Liver (tissue), 9 donors: Measurements from ENCODE around the gene MSRB2. TPM values are rescaled to one million over a fixed set of nuclear protein-coding genes. Genes with fewer than 3 reads are reported as not detected.

ENCODE experiments used
- DNase-seq: peaks from one replicate; pipeline ENCODE4 v3.0.0-alpha.2; 2017; ENCODE audit warnings: low spot score
- H3K27ac ChIP-seq, 2 donors: one replicate each; pipeline ENCODE4 v1.7.0; 2013; ENCODE audit warnings: inconsistent platforms in 2 of 2, low read length in 2 of 2, control low read depth in 1 of 2, low read depth in 1 of 2, mild to moderate bottlenecking in 1 of 2
- H3K27me3 ChIP-seq, 4 donors: one replicate each; pipeline versions ENCODE4 v1.6.1 to v1.7.0; 2013; ENCODE audit warnings: low read length in 3 of 4, inconsistent platforms in 1 of 4, mild to moderate bottlenecking in 1 of 4, moderate library complexity in 1 of 4; ENCODE audit not compliant: control insufficient read depth in 4 of 4, insufficient read depth in 4 of 4
- H3K36me3 ChIP-seq, 4 donors: one replicate each; pipeline versions ENCODE4 v1.6.1 to v1.7.0; 2013; ENCODE audit warnings: low read length in 3 of 4, mild to moderate bottlenecking in 3 of 4, low read depth in 1 of 4, moderate library complexity in 1 of 4; ENCODE audit not compliant: control insufficient read depth in 4 of 4, insufficient read depth in 3 of 4
- H3K4me1 ChIP-seq, 4 donors: one replicate each; pipeline versions ENCODE4 v1.6.1 to v1.7.0; 2013; ENCODE audit warnings: low read length in 3 of 4, mild to moderate bottlenecking in 3 of 4, moderate library complexity in 1 of 4; ENCODE audit not compliant: control insufficient read depth in 4 of 4, insufficient read depth in 4 of 4
- H3K4me3 ChIP-seq, 3 donors: one replicate each; pipeline versions ENCODE4 v1.6.1 to v1.7.0; 2013; ENCODE audit warnings: low read length in 3 of 3, control low read depth in 1 of 3, low read depth in 1 of 3, mild to moderate bottlenecking in 1 of 3
- H3K9ac ChIP-seq, 2 donors: one replicate each; pipeline ENCODE4 v1.7.0; 2013; ENCODE audit warnings: low read length in 2 of 2, mild to moderate bottlenecking in 2 of 2, moderate library complexity in 2 of 2, control low read depth in 1 of 2, low read depth in 1 of 2
- H3K9me3 ChIP-seq, 4 donors: one replicate each; pipeline versions ENCODE4 v1.6.1 to v1.7.0; 2013; ENCODE audit warnings: low read length in 3 of 4; ENCODE audit not compliant: control insufficient read depth in 4 of 4
- ATF3 ChIP-seq: IDR thresholded peaks from 2 replicates; pipeline ENCODE4 v1.6.1; 2016; ENCODE audit warnings: antibody characterized with exemption
- CTCF ChIP-seq: fragments of 150-350 bp; IDR thresholded peaks from 2 replicates; pipeline ENCODE4 v1.5.1; 2017; ENCODE audit warnings: improper control_type of control experiment, low read depth, low read length; ENCODE audit not compliant: missing input control
- EGR1 ChIP-seq, 2 donors: IDR thresholded peaks; 2 replicates each; pipeline ENCODE4 v1.6.1; 2016 to 2018; ENCODE audit warnings: antibody characterized with exemption in 2 of 2, low read depth in 2 of 2
- FOXA1 ChIP-seq: IDR thresholded peaks from 2 replicates; pipeline ENCODE4 v1.6.1; 2016; ENCODE audit warnings: antibody characterized with exemption
- GABPA ChIP-seq, 2 donors: IDR thresholded peaks in 1 of 2; conservative IDR thresholded peaks in 1 of 2; 2 replicates each; pipeline ENCODE4 v1.6.1; 2016; ENCODE audit warnings: antibody characterized with exemption in 2 of 2, mild to moderate bottlenecking in 1 of 2, moderate library complexity in 1 of 2
- HNF4G ChIP-seq: IDR thresholded peaks from 2 replicates; pipeline ENCODE4 v1.6.1; 2016; ENCODE audit warnings: antibody characterized with exemption
- MAX ChIP-seq: IDR thresholded peaks from 2 replicates; pipeline ENCODE4 v1.6.1; 2016; ENCODE audit warnings: antibody characterized with exemption
- NR2F2 ChIP-seq: IDR thresholded peaks from 2 replicates; pipeline ENCODE4 v1.6.1; 2016; ENCODE audit warnings: antibody characterized with exemption
- RAD21 ChIP-seq, 2 donors: IDR thresholded peaks; 2 replicates each; pipeline ENCODE4 v1.6.1; 2016; ENCODE audit warnings: antibody characterized with exemption in 2 of 2, mild to moderate bottlenecking in 2 of 2
- REST ChIP-seq: IDR thresholded peaks from 2 replicates; pipeline ENCODE4 v1.6.1; 2016; ENCODE audit warnings: antibody characterized with exemption, mild to moderate bottlenecking
- RXRA ChIP-seq, 2 donors: IDR thresholded peaks; 2 replicates each; pipeline ENCODE4 v1.6.1; 2017 to 2018; ENCODE audit warnings: antibody characterized with exemption in 2 of 2, mild to moderate bottlenecking in 1 of 2
- TAF1 ChIP-seq: conservative IDR thresholded peaks from 2 replicates; pipeline ENCODE4 v1.6.1; 2016; ENCODE audit warnings: antibody characterized with exemption, mild to moderate bottlenecking
- YY1 ChIP-seq: IDR thresholded peaks from 2 replicates; pipeline ENCODE4 v1.6.1; 2016; ENCODE audit warnings: antibody characterized with exemption, mild to moderate bottlenecking
- ZBTB33 ChIP-seq: IDR thresholded peaks from 2 replicates; pipeline ENCODE4 v1.6.1; 2016; ENCODE audit warnings: antibody characterized with exemption
- WGBS: extraction: QIAGEN DNeasy Blood & Tissue Kit; methylation state at CpG from one replicate; pipeline ENCODE4 v1.1.7; 2013; 5-methylcytosine and 5-hydroxymethylcytosine counted together
- polyA plus RNA-seq, 2 donors: library from polyadenylated mRNA; stranded (reverse) in 1 of 2; unstranded in 1 of 2; fragments of 200-250 nt in 1 of 2; fragments of >200 nt in 1 of 2; fragmentation: Nextera tagmentation in 1 of 2; extraction: Ambion mirVana in 1 of 2; gene quantifications; one replicate each; pipeline versions ENCODE4 v1.2.1 to v1.2.3, GENCODE V29; 2013 to 2015
- total RNA-seq, 2 donors: library from RNA; depleted of rRNA; stranded (reverse); fragments of >200 nt; gene quantifications; one replicate each; pipeline ENCODE4 v1.2.3, GENCODE V29; 2014
- donor health status: healthy.
- donor health status: healthy.
- donor health status: healthy.
- donor health status: healthy.
- donor health status: healthy.

MSRB2 gene
- total and polyA plus RNA-seq, 4 donors, result 7.3 to 69.4 (median 14.5) TPM

GRCh38 chr10:23110722-23111516, 15.5 kb downstream of the MSRB2 start:
- no peaks in the 10 kb centered on the region for H3K4me1 ChIP-seq
- TF ChIP-seq YY1 (no peak), REST (no peak), TAF1 (no peak), GABPA (IDR thresholded peaks at IDR 0.05 in 1 of 2, conservative IDR thresholded peaks at IDR 0.05 in 1 of 2) (no peak), HNF4G (no peak), RXRA (IDR thresholded peaks at IDR 0.05) (no peak), NR2F2 (no peak), CTCF (no peak)
- 95% methylated on average over 13 of the region's 13 CpGs for WGBS
- DNase-seq, result no peak
- H3K27ac ChIP-seq, result no peak overlapping the region
- no peaks in the 10 kb centered on the region for H3K9me3 ChIP-seq
- no peak overlapping the region for H3K9ac ChIP-seq
- no peaks in the 10 kb centered on the region for H3K27me3 ChIP-seq
- H3K36me3 ChIP-seq, result peaks cover 0 to 74% (median 48%) of the 10 kb centered on the region in 4 donors
- H3K4me3 ChIP-seq, result no peak overlapping the region

GRCh38 chr10:23111517-23112286, 16.3 kb downstream of the MSRB2 start:
- no peak overlapping the region for H3K27ac ChIP-seq
- no peak overlapping the region for H3K9ac ChIP-seq
- H3K36me3 ChIP-seq, result peaks cover 3 to 75% (median 49%) of the 10 kb centered on the region in 4 donors
- no peaks in the 10 kb centered on the region for H3K9me3 ChIP-seq
- WGBS, result 70% methylated on average over 2 of the region's 2 CpGs
- DNase-seq, result no peak
- H3K27me3 ChIP-seq, result no peaks in the 10 kb centered on the region
- H3K4me3 ChIP-seq, result no peak overlapping the region
- H3K4me1 ChIP-seq, result no peaks in the 10 kb centered on the region
- TF ChIP-seq GABPA (IDR thresholded peaks at IDR 0.05 in 1 of 2, conservative IDR thresholded peaks at IDR 0.05 in 1 of 2), result no peak
- TF ChIP-seq ZBTB33, result no peak
- TF ChIP-seq REST, result no peak
- no peak for TF ChIP-seq ATF3
- TF ChIP-seq CTCF, result no peak
- no peak for TF ChIP-seq RXRA (IDR thresholded peaks at IDR 0.05)
- no peak for TF ChIP-seq RAD21 (IDR thresholded peaks at IDR 0.05)
- no peak for TF ChIP-seq HNF4G
- no peak for TF ChIP-seq NR2F2
- no peak for TF ChIP-seq TAF1
- no peak for TF ChIP-seq FOXA1
- TF ChIP-seq MAX, result no peak
- no peak for TF ChIP-seq EGR1 (IDR thresholded peaks at IDR 0.05; ENCODE audit: low read depth in 2 of 2)
- TF ChIP-seq YY1, result no peak
